Measurements from ENCODE around the gene ZNF593OS. TPM values are rescaled to one million over a fixed set of nuclear protein-coding genes. Genes with fewer than 3 reads are reported as not detected.

ZNF593OS gene
- total RNA-seq, 4 donors from 2014 or later = not detected

DNA sequence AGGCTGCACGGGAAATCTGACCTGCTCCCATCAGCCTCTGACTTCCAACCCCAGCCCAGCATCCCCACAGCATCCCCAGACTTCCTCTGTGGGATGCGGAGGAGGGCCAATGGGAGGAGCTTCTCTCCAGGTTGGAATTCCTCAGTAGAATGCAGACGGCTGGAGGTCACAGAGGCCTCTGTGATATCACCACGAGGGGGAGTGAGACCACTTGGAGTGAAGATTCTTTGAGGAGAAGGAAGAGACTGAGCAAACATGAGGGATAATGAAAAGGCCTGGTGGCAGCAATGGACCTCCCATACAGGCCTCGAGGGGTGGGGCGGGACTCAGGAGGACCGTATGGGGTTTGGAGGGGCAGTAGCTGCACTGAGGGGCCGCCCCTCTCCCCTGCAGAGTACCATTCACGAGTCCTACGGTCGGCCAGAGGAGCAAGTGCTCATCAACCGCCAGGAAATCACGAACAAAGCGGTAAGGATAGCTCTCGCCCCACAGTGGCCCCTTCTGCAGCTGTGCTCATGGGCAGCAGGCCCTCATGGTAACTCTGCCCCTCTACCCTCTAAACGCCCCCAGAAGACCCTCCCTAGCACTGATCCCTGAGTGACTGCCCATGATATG, 18.8 kb upstream of the ZNF593OS start, which contains the start of gene CATSPER4:
Gene CATSPER4, plus strand, starts transcription at position 230 of the 615 bp plus-strand sequence. Its CDS starts 26 bp downstream, at position 256.
- 42 to 49% methylated on average over 16 of the region's 16 CpGs for WGBS, 2 donors
- DNase-seq (ENCODE audit: low spot score in 2 of 2) = no peak
- no peak within 1 kb of the TSS for H3K4me3 ChIP-seq
- TF ChIP-seq EP300 (IDR thresholded peaks at IDR 0.05) (no peak), POLR2A (IDR thresholded peaks at IDR 0.05) (no peak)
- TF ChIP-seq, protein P1, sequence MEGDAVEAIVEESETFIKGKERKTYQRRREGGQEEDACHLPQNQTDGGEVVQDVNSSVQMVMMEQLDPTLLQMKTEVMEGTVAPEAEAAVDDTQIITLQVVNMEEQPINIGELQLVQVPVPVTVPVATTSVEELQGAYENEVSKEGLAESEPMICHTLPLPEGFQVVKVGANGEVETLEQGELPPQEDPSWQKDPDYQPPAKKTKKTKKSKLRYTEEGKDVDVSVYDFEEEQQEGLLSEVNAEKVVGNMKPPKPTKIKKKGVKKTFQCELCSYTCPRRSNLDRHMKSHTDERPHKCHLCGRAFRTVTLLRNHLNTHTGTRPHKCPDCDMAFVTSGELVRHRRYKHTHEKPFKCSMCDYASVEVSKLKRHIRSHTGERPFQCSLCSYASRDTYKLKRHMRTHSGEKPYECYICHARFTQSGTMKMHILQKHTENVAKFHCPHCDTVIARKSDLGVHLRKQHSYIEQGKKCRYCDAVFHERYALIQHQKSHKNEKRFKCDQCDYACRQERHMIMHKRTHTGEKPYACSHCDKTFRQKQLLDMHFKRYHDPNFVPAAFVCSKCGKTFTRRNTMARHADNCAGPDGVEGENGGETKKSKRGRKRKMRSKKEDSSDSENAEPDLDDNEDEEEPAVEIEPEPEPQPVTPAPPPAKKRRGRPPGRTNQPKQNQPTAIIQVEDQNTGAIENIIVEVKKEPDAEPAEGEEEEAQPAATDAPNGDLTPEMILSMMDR (IDR thresholded peaks at IDR 0.05) = peak in 1 of 5 experiments; percentile 10
- H3K36me3 ChIP-seq = peaks cover 0 to 27% (median 0%) of the 10 kb centered on the region in 3 donors
- H3K9me3 ChIP-seq = no peaks in the 10 kb centered on the region
- no peak within 1 kb of the TSS for H3K27ac ChIP-seq
- H3K4me1 ChIP-seq = no peaks in the 10 kb centered on the region
- H3K27me3 ChIP-seq = no peaks in the 10 kb centered on the region

DNA sequence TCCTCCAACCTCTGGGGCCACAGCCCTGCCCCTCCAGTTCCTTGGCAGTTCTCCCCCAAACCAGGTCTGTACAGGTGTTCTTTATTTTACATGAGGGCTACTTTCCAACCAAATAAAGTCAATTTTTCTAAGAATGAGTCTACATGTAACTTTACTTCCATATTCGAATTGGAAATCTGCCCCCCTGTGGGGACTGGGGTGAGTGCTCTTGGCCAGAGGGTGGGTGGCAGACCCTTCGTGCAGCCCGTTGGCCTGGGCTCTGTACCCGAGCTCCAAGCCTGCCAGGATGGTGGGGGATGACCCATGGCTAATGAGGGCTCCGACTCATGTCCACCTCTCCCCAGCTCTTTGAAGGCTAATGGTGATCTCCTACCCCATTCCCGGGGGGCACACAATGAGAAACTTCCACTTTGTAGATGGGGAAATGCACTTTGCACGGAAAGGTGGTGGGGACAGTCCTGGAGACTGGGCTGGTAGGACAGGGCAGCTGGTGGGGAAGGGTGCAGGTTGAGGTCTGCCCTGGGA, 18.2 kb upstream of the ZNF593OS start:
- WGBS, 2 donors = 78 to 79% methylated on average over 7 of the region's 7 CpGs

DNA sequence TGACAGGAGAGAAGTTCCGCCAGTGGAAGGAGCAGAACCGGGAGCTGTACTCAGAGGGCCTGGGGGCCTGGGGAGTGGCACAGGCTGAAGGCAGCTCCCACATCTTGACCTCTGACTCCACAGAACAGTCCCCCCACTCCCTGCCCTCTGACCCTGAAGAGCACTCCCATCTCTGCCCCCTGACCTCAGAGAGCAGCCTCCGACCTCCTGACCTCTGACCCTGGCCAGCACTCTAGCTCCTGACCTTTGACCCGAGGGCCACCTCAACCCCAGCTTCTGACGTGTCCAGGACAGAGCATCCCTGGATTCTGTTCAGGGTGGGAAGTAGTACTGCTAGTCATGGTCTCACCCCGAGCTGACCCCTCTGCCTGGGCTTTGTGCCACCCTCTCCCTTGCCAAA, 17.7 kb upstream of the ZNF593OS start:
- DNase-seq (ENCODE audit: low spot score in 2 of 2) = no peak
- TF ChIP-seq POLR2A (IDR thresholded peaks at IDR 0.05) = no peak
- TF ChIP-seq EP300 (IDR thresholded peaks at IDR 0.05) = no peak
- TF ChIP-seq, protein P1 (IDR thresholded peaks at IDR 0.05) = no peak
- 60 to 68% methylated on average over 6 of the region's 6 CpGs for WGBS, 2 donors

More for the DNA sequence above, 18.2 kb upstream of the ZNF593OS start:
- Histone ChIP-seq H3K4me1 (no peaks in the 10 kb centered on the region), H3K27ac (no peak overlapping the region), H3K27me3 (no peaks in the 10 kb centered on the region), H3K4me3 (no peak overlapping the region), H3K9me3 (no peaks in the 10 kb centered on the region), H3K36me3 (peaks cover 0 to 30% (median 0%) of the 10 kb centered on the region in 3 donors)
- TF ChIP-seq POLR2A (IDR thresholded peaks at IDR 0.05) = no peak
- TF ChIP-seq, protein P1 (IDR thresholded peaks at IDR 0.05) = no peak
- no peak for TF ChIP-seq EP300 (IDR thresholded peaks at IDR 0.05)
- no peak for DNase-seq (ENCODE audit: low spot score in 2 of 2)

DNA sequence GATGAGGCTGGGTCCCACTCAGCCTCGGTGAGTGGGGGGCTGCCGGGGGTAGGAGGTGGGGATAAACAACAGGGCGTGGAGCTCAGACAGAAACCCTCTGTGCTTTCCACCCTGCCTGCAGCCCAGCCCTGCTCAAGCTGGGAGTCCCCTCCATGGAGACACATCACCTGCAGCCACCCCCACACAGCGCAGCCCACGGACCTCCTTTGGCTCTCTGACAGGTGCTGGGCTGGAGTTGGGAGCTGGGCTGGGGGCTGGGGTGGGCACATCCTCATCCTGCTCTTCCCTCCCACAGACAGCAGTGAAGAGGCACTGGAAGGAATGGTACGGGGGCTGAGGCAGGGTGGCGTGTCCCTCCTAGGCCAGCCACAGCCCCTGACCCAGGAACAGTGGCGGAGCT, 16.8 kb upstream of the ZNF593OS start:
- Histone ChIP-seq H3K4me1 (no peaks in the 10 kb centered on the region), H3K36me3 (peaks cover 0 to 39% (median 0%) of the 10 kb centered on the region in 3 donors), H3K27me3 (no peaks in the 10 kb centered on the region), H3K9me3 (no peaks in the 10 kb centered on the region), H3K27ac (no peak overlapping the region), H3K4me3 (no peak overlapping the region)
- DNase-seq (ENCODE audit: low spot score in 2 of 2) = no peak
- no peak for TF ChIP-seq EP300 (IDR thresholded peaks at IDR 0.05)
- TF ChIP-seq, protein P1 (IDR thresholded peaks at IDR 0.05) = no peak
- TF ChIP-seq POLR2A (IDR thresholded peaks at IDR 0.05) = no peak
- WGBS, 2 donors = 89 to 91% methylated on average over 5 to 7 of the region's 8 CpGs

More for the DNA sequence above, 17.7 kb upstream of the ZNF593OS start:
- H3K36me3 ChIP-seq = peaks cover 0 to 35% (median 0%) of the 10 kb centered on the region in 3 donors
- no peaks in the 10 kb centered on the region for H3K27me3 ChIP-seq
- no peaks in the 10 kb centered on the region for H3K4me1 ChIP-seq
- no peak overlapping the region for H3K27ac ChIP-seq
- no peak overlapping the region for H3K4me3 ChIP-seq
- no peaks in the 10 kb centered on the region for H3K9me3 ChIP-seq

DNA sequence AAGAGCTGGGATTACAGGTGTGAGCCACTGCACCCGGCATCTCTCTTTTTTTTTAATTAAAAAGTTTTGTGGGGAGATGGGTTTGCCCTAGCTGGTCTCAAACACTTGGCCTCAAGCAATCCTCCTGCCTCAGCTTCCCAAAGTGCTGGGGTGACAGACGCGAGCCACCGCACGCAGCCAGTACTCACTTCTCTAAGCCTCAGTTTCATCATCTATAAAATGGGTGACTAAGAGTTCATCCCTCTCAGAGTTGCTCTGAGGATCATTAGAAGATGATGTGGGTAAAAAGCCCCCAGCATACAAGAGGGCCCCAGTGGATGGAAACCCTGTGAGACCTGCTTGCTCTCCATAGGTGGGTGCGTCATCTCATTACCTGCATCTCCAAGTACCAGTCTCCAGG, 16.2 kb upstream of the ZNF593OS start:
- no peak for DNase-seq (ENCODE audit: low spot score in 2 of 2)
- no peak overlapping the region for H3K27ac ChIP-seq
- H3K4me1 ChIP-seq = no peaks in the 10 kb centered on the region
- H3K27me3 ChIP-seq = no peaks in the 10 kb centered on the region
- WGBS, 2 donors = 95 to 99% methylated on average over 6 of the region's 6 CpGs
- peaks cover 0 to 45% (median 0%) of the 10 kb centered on the region in 3 donors for H3K36me3 ChIP-seq
- H3K9me3 ChIP-seq = no peaks in the 10 kb centered on the region
- H3K4me3 ChIP-seq = no peak overlapping the region
- TF ChIP-seq POLR2A (IDR thresholded peaks at IDR 0.05) (no peak), EP300 (IDR thresholded peaks at IDR 0.05) (no peak)
- TF ChIP-seq, protein P1 (IDR thresholded peaks at IDR 0.05) = no peak

All from tibial nerve (tissue), 4 donors.